Smooth muscle cell of the umbilical artery (primary cell): ENCODE measurements around the gene ZDBF2. TPM values are rescaled to one million over a fixed set of nuclear protein-coding genes. Genes with fewer than 3 reads are reported as not detected.

Experiments
- total RNA-seq: library from RNA; depleted of rRNA; stranded (reverse); fragments of >200 nt; gene quantifications from 2 replicates; pipeline ENCODE4 v1.2.3, GENCODE V29; 2014

Gene ZDBF2
- 18.9 and 22.6 TPM in 2 replicates for total RNA-seq

DNA sequence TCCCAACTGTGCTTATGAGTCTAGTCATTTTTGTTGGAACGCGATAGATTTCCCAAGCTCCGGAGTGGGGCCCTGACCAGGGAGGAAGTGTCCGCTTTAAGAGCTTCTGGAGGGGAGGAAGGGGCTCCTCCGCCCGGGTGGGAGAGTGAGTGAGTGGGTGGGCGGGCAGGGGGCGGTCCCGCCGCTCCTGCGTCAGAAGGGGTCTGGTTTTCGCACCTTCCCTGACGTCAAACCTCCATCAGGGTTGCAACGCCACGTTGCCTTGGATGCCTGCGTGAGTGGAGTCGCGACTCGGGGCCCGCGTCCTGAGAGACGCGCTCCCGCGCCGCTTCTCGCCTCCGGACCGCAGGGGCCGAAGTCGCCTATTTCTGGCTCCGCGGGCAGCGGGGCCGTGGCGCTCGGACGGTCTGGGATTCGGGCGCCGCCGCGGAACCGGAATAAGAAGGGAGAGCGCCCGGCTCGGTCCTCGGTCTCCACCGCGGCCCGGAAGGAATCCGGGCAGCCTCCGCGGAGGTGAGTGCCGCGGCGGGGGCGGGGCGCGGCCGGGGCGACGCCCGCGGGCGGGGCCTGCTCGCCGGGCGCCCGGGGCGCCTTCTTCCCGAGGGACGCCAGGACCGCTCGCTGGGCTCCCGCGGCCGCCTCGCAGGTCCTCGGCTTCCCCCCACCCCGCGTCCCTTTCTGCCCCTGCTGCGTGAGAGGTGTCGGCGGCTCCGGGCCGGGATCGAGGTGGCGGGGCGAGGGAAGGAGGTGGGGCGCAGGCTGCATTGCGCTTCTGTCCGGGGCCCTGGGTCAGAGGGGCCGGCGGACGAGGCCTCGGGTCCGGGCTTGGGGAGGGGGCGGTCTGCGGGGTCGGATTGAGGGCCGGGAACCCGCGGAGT lies at the start of gene ZDBF2:
Gene ZDBF2, plus strand, starts transcription at position 230 of the 878 bp plus-strand sequence. CDS start 7,187 bp downstream, outside the sequence.

Other genes starting within 250 kb of the ZDBF2 start
- 5.9 and 9.5 TPM in 2 replicates for gene INO80D, start 188.5 kb upstream of the ZDBF2 start, total RNA-seq
- 145 and 221 TPM in 2 replicates for gene NDUFS1, start 115.2 kb upstream of the ZDBF2 start, total RNA-seq
- gene EEF1B2, start 114.8 kb upstream of the ZDBF2 start, total RNA-seq: 373 and 789 TPM in 2 replicates
- 38.0 and 49.3 TPM in 2 replicates for gene ADAM23, start 168.9 kb downstream of the ZDBF2 start, total RNA-seq